ENCODE measurements around the gene UBE2J2.

UBE2J2 gene

DNA sequence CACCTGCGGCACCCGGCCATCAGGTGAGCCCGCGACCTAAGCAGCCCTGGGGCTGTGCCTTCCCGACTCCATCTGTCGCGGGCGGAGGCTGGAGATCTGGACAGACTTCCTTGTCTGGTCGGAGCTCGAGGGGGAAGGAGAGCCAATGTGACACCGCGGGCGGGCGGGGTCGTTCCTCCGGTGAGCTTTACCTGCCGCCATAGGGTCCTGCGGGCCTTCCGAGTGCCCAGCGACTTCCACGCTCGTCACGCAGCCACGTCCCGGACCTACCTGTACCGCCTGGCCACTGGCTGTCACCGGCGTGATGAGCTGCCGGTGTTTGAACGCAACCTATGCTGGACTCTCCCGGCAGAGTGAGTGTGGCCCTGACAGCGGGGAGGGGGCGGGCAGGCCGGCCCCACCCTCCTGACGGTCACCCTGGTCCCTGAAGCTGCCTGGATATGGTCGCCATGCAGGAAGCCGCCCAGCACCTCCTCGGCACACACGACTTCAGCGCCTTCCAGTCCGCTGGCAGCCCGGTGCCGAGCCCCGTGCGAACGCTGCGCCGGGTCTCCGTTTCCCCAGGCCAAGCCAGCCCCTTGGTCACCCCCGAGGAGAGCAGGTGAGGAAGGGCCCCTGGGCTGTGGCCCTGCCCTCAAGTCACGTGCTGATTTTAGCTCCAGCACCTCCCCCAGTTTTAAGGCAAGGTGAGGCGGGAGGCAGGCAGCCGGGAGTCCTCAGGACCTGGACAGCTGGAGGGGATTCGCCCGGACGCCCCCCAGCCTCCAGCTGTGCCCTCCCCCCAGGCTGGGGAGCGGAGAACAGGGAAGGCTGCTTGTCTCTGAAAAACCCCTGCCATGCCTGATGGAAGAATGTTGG lies 35.8 kb upstream of the UBE2J2 start:
- TF ChIP-seq, protein P1, sequence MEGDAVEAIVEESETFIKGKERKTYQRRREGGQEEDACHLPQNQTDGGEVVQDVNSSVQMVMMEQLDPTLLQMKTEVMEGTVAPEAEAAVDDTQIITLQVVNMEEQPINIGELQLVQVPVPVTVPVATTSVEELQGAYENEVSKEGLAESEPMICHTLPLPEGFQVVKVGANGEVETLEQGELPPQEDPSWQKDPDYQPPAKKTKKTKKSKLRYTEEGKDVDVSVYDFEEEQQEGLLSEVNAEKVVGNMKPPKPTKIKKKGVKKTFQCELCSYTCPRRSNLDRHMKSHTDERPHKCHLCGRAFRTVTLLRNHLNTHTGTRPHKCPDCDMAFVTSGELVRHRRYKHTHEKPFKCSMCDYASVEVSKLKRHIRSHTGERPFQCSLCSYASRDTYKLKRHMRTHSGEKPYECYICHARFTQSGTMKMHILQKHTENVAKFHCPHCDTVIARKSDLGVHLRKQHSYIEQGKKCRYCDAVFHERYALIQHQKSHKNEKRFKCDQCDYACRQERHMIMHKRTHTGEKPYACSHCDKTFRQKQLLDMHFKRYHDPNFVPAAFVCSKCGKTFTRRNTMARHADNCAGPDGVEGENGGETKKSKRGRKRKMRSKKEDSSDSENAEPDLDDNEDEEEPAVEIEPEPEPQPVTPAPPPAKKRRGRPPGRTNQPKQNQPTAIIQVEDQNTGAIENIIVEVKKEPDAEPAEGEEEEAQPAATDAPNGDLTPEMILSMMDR (IDR thresholded peaks at IDR 0.05; ENCODE audit: control insufficient read depth, insufficient read depth, low read depth, low read length, missing control alignments) = no peak
- no peak for DNase-seq (ENCODE audit: low read depth)
- peak overlapping the region; percentile 58 for H3K4me3 ChIP-seq (ENCODE audit: control insufficient read depth, low read depth, low read length)

DNA sequence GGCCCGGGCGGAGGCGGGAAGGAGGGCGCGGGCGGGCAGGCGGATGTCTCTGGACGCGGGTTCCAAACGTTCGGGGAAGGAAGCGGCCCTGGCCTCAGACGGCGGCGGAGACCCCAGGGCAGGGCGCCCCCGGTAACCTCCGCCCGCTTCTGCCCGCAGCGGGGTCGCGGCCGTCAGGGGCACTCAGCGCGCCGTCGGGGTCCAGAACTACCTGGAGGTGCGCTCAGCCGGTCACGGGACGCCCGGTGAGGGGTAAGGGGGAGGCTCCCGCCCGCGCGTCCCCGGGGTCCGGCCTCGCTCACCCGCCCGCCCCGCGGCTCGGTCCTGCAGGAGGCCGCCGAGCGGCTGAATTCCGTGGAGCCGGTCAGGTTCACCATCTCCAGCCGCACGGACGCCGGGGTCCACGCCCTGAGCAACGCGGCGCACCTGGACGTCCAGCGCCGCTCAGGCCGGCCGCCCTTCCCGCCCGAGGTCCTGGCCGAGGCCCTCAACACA lies 35.1 kb upstream of the UBE2J2 start:
- H3K4me3 ChIP-seq (ENCODE audit: control insufficient read depth, low read depth, low read length) = peak overlapping the region; percentile 58
- TF ChIP-seq, protein P1 (IDR thresholded peaks at IDR 0.05; ENCODE audit: control insufficient read depth, insufficient read depth, low read depth, low read length, missing control alignments) = no peak
- no peak for DNase-seq (ENCODE audit: low read depth)

DNA sequence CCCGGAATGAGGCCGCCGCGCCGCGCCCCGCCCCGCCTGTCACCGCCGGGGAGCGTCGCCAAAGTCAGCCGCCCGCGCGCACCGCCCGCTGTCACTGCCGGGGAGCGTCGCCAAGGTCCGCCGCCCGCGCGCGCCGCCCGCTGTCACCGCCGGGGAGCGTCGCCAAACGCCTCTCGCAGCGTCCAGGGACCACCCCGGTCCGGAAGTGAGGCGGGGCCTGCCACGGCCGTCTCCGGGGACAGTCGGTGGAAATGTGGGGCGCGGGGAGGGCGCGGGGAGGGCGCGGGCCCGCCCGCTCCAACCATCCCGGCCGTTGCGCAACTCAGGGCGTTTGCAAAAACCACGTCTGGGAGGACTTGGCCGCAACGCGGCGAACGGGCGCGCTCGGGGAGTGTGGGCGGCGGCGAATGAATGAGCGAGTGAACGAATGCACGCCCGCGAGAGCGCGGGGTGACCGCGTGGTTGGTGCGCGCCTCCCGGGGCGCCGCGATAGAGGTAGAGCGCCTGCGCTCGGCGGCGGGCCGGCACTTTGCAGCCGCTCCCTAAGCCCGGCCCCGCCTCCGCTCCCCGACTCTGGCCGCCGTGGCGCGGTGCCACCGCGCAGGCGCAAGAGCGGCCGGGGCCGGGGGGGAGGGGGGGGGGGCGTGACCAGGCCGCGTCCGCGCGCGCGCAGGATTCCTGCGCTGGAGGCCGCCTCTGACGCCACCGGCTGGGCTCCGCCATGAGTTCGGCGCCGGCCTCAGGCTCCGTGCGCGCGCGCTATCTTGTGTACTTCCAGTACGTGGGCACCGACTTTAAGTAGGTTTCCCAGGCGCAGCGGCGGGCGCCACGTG lies 34.5 kb upstream of the UBE2J2 start, which contains the start of the genes ACAP3 and PUSL1:
TSS of gene ACAP3 (minus strand) at position 8 of the 833 bp plus-strand sequence. CDS start 115 bp downstream, outside the sequence.
TSS of gene PUSL1 (plus strand) at position 675 of the 833 bp plus-strand sequence. CDS start at position 722, 47 bp downstream.
- TF ChIP-seq, protein P1 (IDR thresholded peaks at IDR 0.05; ENCODE audit: control insufficient read depth, insufficient read depth, low read depth, low read length, missing control alignments) = no peak
- peak within 1 kb of the TSS; percentile 76 for H3K4me3 ChIP-seq (ENCODE audit: control insufficient read depth, low read depth, low read length)
- DNase-seq (ENCODE audit: low read depth) = peak; percentile 71

DNA sequence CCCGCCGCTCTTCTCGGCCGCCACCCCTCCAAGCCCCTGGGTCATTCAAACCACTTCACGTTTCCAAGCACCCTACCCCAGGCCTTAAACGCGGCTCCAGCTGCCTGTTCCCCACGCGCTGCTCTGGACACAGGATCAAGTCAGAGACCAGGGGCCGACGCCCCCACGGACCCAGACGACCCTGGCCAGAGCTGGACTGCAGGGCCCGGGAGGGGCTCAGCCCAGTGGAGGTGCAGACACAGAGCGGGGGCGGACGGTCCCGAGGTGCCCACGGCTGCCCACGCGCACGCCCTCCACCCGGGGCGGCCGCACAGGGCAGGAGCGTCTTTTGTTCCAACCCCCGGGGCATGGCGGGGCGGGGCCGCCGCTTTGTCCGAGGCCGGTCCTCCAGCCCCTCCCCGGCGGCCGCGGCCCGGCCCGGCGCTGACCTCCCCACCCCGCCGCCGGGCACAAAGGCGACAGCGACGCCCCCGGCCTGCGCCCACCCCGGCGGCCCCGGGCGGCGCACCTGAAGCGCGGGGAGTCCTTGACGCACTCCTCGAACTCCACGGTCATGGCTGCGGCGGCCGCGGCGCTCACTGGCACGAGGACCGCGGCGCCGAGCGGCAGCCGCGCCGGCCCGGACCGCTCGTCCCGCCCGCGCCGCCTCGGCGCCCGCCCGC lies 33.7 kb upstream of the UBE2J2 start:
- H3K4me3 ChIP-seq (ENCODE audit: control insufficient read depth, low read depth, low read length) = peak overlapping the region; percentile 76
- no peak for DNase-seq (ENCODE audit: low read depth)
- TF ChIP-seq, protein P1 (IDR thresholded peaks at IDR 0.05; ENCODE audit: control insufficient read depth, insufficient read depth, low read depth, low read length, missing control alignments) = no peak

DNA sequence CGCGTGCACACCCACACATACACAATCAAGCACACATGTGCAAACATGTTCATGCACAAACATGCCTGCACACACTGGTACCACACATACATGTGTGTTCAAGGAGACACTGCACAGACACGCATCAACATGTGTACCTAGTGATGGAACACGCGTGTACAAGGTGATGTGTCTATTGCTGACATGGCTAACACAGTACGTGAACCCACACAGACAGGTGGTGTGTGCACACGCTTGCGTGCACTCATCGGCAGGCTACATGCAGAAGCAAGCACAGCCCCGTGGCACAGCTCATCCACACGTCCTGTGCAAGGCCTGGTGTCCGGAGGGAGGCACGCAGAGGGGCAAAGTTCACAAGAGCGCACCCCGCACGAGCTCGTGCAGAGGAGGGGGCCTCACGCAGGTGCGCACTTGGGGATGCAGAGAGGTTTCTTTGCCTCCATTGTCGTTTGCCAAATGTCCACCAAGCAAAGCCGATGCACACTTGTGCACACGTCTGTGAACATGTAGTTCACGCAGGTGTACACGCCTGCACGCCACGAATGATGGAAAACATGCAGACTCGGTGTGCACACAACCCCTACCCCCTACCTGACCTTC lies 33.1 kb upstream of the UBE2J2 start:
- H3K4me3 ChIP-seq (ENCODE audit: control insufficient read depth, low read depth, low read length) = peak overlapping the region; percentile 76
- DNase-seq (ENCODE audit: low read depth) = no peak
- TF ChIP-seq, protein P1 (IDR thresholded peaks at IDR 0.05; ENCODE audit: control insufficient read depth, insufficient read depth, low read depth, low read length, missing control alignments) = no peak
